Lower lobe of right lung (tissue), 2 donors: ENCODE measurements around the gene SPEF1. TPM values are rescaled to one million over a fixed set of nuclear protein-coding genes. Genes with fewer than 3 reads are reported as not detected.
A peak's percentile ranks its signal among the peaks of the same experiment; 100 is the strongest.

Source experiments
- ATAC-seq, 2 donors: fragments of 200-7000 bp; cut with Tn5 transposase; one replicate each; pipeline ENCODE4 v1.9.1; 2020 to 2022; ENCODE audit warnings: mild to moderate bottlenecking in 2 of 2, moderate library complexity in 2 of 2
- DNase-seq: peaks from one replicate; pipeline ENCODE4 v3.0.0-alpha.2; 2020
- H3K27ac ChIP-seq: fragments of 200-600 bp; one replicate; pipeline ENCODE4 v1.8.0; 2022
- H3K27me3 ChIP-seq: fragments of 200-600 bp; one replicate; pipeline ENCODE4 v1.8.0; 2022; ENCODE audit warnings: low read depth
- H3K36me3 ChIP-seq: fragments of 200-600 bp; one replicate; pipeline ENCODE4 v1.8.0; 2022; ENCODE audit warnings: mild to moderate bottlenecking
- H3K4me1 ChIP-seq: fragments of 200-600 bp; one replicate; pipeline ENCODE4 v1.8.0; 2022
- H3K4me3 ChIP-seq: fragments of 200-600 bp; one replicate; pipeline ENCODE4 v1.8.0; 2022; ENCODE audit warnings: mild to moderate bottlenecking
- H3K9me3 ChIP-seq: fragments of 200-600 bp; one replicate; pipeline ENCODE4 v1.8.0; 2022
- intact Hi-C: fragments of 100-400 bp; cut with DNase I; formaldehyde crosslinking; loops from one replicate; pipeline ENCODE4 v1.11.0; 2022
- total RNA-seq: library from RNA; stranded (reverse); fragmentation: NEBNext Ultra II Directional; extraction: Animal tissue kit (Norgen Biotek cat#: 25700); gene quantifications from one replicate; pipeline ENCODE4 v1.2.1, GENCODE V29; 2021
- TF ChIP-seq, protein P1 (sequence below): fragments of 200-600 bp; IDR thresholded peaks from one replicate; pipeline ENCODE4 v1.8.0; 2022; ENCODE audit warnings: antibody characterized with exemption, mild to moderate bottlenecking
- donor health status: DM: no; HTN: yes; CAD: no; lungs with severe emphysema.

The SPEF1 gene
- total RNA-seq, 1 donor from 2014 or later: 3.9 TPM

DNA sequence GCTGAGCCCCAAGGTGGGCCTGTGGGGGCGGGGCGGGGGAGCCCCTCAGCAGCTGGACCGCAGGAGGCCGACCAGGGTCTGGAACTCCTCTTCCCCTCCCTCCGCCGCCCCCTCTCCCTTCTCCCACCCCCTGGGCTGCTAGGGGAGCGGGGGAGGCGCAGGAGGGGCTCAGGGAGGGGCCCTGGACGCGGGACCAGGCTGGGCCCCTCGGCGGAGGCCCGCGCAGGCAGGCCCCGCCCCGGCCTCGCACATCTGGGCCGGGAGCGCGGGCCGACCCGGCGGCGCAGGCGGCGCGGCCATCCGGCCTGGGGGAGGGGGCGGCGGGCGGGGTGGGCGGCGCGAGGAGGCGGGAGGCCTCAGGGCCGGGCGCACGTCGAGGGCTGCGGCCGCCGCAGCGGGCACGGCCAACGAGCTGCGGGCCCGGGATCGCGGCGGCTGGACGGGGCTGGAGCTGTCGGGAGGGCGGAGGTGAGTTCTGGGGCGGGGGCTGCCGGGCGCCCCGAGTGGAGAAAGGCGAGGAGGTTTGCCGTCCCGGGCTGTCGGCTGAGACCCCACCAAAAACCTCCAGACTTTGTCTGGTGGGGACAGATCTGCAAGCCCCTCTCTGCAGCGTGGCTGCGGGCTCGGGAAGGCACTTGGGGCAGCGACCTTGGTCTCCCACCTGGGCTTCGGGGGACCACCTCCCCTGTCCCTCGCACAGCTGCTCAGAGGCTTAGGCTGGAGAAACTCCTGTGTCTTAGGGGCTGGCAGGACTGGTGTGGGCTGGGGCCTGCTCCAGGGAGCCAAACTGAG lies 48.7 kb downstream of the SPEF1 start, which contains the start of gene HSPA12B:
Gene HSPA12B, plus strand, starts transcription at position 359 of the 792 bp plus-strand sequence. CDS start 5,990 bp downstream, outside the sequence.
- H3K27ac ChIP-seq: peak within 1 kb of the TSS; percentile 79
- TF ChIP-seq, protein P1, sequence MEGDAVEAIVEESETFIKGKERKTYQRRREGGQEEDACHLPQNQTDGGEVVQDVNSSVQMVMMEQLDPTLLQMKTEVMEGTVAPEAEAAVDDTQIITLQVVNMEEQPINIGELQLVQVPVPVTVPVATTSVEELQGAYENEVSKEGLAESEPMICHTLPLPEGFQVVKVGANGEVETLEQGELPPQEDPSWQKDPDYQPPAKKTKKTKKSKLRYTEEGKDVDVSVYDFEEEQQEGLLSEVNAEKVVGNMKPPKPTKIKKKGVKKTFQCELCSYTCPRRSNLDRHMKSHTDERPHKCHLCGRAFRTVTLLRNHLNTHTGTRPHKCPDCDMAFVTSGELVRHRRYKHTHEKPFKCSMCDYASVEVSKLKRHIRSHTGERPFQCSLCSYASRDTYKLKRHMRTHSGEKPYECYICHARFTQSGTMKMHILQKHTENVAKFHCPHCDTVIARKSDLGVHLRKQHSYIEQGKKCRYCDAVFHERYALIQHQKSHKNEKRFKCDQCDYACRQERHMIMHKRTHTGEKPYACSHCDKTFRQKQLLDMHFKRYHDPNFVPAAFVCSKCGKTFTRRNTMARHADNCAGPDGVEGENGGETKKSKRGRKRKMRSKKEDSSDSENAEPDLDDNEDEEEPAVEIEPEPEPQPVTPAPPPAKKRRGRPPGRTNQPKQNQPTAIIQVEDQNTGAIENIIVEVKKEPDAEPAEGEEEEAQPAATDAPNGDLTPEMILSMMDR: no peak
- peaks cover 66% of the 10 kb centered on the region for H3K4me1 ChIP-seq
- peaks cover 4% of the 10 kb centered on the region for H3K36me3 ChIP-seq
- peaks cover 22% of the 10 kb centered on the region for H3K27me3 ChIP-seq
- peak in 1 of 2 donors; percentile 13 for ATAC-seq
- no peak for DNase-seq
- peak within 1 kb of the TSS; percentile 62 for H3K4me3 ChIP-seq
- intact Hi-C loops: no loop called here
- no peaks in the 10 kb centered on the region for H3K9me3 ChIP-seq

DNA sequence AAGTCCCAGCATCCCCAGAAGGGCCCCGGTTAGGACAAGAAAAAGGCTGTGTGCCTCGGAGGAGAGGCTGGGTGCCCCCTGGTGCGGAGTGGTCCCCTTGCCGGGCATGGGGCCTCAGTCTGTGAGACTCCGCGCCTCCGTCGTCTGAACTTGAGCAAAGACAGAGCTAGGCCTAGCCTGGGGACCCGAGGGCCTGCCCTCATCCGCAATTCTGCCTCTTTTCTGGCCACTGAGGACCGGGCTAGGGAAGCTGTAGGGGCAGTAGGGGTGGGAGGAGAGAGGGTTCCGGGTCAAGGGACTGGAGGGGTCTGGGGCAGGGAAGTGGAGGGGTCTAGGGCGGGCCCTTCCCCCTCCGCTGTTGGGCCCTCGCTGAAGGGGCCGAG lies 49.3 kb downstream of the SPEF1 start:
- Histone ChIP-seq H3K27ac (peak overlapping the region; percentile 73), H3K4me1 (peaks cover 60% of the 10 kb centered on the region)

DNA sequence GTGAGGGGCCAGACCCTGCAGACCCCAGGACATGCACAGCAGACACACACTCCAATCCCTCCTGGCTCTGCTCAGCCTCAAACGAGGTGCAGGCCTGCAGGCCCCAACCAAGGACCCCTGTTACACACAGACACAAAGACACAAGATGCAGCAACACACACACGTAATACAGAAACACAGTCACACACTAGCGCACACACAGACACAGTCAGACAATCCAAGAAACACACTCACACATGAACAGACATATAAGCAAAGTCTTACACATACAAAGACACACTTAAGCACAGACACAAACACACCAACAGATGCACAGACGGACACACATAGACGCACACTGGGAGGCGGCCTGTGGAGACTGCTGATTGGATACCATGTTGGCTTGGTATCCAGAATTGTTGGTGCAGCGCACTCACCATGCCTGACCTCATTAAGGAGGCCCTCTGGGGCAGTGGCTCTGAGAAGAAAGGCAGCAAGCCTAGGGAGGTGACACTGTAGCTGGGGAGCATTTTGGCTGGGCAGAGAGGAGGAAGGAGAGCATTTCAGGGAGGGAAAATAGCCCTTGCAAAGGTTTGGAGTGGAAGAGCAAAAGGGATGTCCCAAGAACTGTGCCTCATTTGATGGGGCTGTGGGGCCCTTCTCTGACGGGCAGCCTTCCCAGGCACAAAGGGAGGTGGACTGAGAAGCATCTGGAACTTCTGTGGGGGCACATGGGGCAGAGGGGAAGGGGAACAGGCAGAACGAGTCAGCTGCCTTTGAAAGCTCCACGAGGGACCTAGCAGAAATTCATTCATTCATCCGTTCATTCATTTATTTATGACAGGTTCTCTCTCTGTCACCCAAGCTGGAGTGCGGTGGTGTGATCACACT lies 50.2 kb downstream of the SPEF1 start:
- peaks cover under 1% of the 10 kb centered on the region for H3K36me3 ChIP-seq
- peaks cover 52% of the 10 kb centered on the region for H3K4me1 ChIP-seq
- H3K9me3 ChIP-seq: no peaks in the 10 kb centered on the region
- TF ChIP-seq, protein P1: no peak
- no peak for ATAC-seq
- intact Hi-C loops: no loop called here
- no peak for DNase-seq
- no peak overlapping the region for H3K4me3 ChIP-seq
- no peak overlapping the region for H3K27ac ChIP-seq
- H3K27me3 ChIP-seq: peaks cover 27% of the 10 kb centered on the region

More for the DNA sequence above, 49.3 kb downstream of the SPEF1 start:
- Histone ChIP-seq H3K36me3 (peaks cover 4% of the 10 kb centered on the region), H3K4me3 (no peak overlapping the region), H3K27me3 (peaks cover 22% of the 10 kb centered on the region), H3K9me3 (no peaks in the 10 kb centered on the region)
- DNase-seq (no peak), ATAC-seq (peak in 1 of 2 donors; percentile 5)
- TF ChIP-seq, protein P1: no peak
- intact Hi-C loops: no loop called here

DNA sequence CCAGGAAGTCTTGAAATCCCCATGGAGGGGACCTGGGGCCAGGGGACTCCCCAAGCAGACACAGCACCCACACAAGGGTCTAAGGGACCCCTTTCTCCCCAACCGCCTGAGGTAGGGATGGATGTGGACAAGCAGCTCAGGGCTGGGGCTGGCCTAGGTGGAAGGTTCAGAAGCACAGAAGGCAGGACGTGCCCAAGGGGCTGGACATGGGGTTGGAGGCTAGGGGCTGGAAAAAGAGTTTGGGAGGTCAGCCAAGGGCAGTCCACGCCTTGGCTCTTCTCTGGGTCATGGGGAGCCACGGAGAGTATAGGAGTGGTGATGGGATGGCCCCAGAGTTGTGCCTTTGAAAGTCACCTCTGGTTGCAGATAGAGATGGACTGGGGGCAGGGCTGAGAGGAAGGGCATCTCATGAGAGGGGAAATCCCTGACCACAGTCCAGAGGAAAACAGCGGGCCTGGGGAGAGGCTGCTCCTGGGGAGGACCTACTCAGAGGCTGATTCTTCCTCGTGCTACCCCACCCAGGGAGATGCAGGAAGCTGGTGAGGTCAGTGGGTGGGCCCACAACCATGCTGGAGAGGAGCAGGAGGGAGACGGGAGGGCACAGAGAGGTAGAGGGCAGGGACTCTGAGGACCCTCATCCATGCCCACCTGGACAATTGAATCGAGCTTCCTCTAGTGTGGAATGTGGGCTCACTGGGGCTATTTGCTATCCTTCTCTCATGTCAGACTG lies 51.3 kb downstream of the SPEF1 start:
- no peak overlapping the region for H3K27ac ChIP-seq
- peaks cover 42% of the 10 kb centered on the region for H3K4me1 ChIP-seq
- no peaks in the 10 kb centered on the region for H3K36me3 ChIP-seq
- TF ChIP-seq, protein P1: no peak
- intact Hi-C loops: no loop called here
- H3K27me3 ChIP-seq: peaks cover 27% of the 10 kb centered on the region
- H3K4me3 ChIP-seq: no peak overlapping the region
- H3K9me3 ChIP-seq: no peaks in the 10 kb centered on the region
- ATAC-seq: no peak
- DNase-seq: no peak

DNA sequence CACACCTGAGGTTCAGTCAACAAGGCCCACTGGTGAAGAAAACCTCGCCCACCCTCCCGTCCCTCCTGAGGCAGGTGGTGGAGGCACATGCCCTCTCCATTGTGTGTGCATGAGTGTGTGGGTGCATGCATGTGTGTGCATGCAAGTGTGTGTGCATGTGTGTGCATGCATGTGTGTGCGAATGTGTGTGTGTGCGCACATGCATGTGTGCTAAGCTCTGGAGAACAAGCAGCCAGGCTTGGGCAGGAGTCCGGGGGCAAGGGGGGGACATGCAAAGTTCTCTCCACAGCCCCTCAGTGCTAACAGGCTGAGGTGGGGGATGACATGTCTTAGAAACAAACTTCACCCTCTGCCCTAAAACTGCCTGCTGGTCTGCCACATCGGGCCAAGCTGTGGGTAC lies 51.9 kb downstream of the SPEF1 start:
- Histone ChIP-seq H3K4me3 (no peak overlapping the region), H3K9me3 (no peaks in the 10 kb centered on the region), H3K4me1 (peaks cover 37% of the 10 kb centered on the region), H3K27ac (no peak overlapping the region), H3K27me3 (peaks cover 27% of the 10 kb centered on the region), H3K36me3 (no peaks in the 10 kb centered on the region)
- ATAC-seq (no peak), DNase-seq (no peak)
- intact Hi-C loops: no loop called here
- TF ChIP-seq, protein P1: no peak
